SK-N-SH treated with all-trans-retinoic acid at 6 μM for 48 hours (cell line): Measurements from ENCODE around the gene TIGD3.

Experiments used
- ATAC-seq: fragments of 200-7000 bp; cut with Tn5 transposase; 3 replicates; pipeline ENCODE4 v1.9.1; 2020; ENCODE audit warnings: mild to moderate bottlenecking, moderate library complexity
- ARNTL ChIP-seq: fragments of 450-650 bp; formaldehyde crosslinking; IDR thresholded peaks from 2 replicates; pipeline ENCODE4 v1.5.0; 2020; ENCODE audit warnings: low read depth, mild to moderate bottlenecking, moderate library complexity, borderline replicate concordance
- CSDC2 ChIP-seq: fragments of 250-450 bp; sonication (Bioruptor Pico); IDR thresholded peaks from 2 replicates; pipeline ENCODE4 v1.5.0; 2020; ENCODE audit warnings: mild to moderate bottlenecking, moderate library complexity
- ESRRG ChIP-seq: fragments of 250-450 bp; sonication (Bioruptor Pico); IDR thresholded peaks from 2 replicates; pipeline ENCODE4 v1.6.1; 2021; ENCODE audit warnings: mild to moderate bottlenecking
- GLIS3 ChIP-seq: fragments of 250-450 bp; sonication (Bioruptor Pico); IDR thresholded peaks from 2 replicates; pipeline ENCODE4 v1.5.0; 2020; ENCODE audit warnings: mild to moderate bottlenecking, moderate library complexity
- ISL1 ChIP-seq: fragments of 250-450 bp; sonication (Bioruptor Pico); IDR thresholded peaks from 2 replicates; pipeline ENCODE4 v2.1.2; 2022; ENCODE audit warnings: mild to moderate bottlenecking, moderate library complexity
- OSR1 ChIP-seq: fragments of 250-450 bp; sonication (Bioruptor Pico); IDR thresholded peaks from 2 replicates; pipeline ENCODE4 v1.8.0; 2022; ENCODE audit warnings: moderate library complexity, mild to moderate bottlenecking, inconsistent platforms
- RARB ChIP-seq: fragments of 250-450 bp; sonication (Bioruptor Pico); IDR thresholded peaks from 2 replicates; pipeline ENCODE4 v1.8.0; 2021; ENCODE audit warnings: mild to moderate bottlenecking, moderate library complexity
- SNAI2 ChIP-seq: fragments of 250-450 bp; sonication (Bioruptor Pico); IDR thresholded peaks from 2 replicates; pipeline ENCODE4 v1.5.0; 2020; ENCODE audit warnings: mild to moderate bottlenecking, moderate library complexity
- TOX ChIP-seq: fragments of 250-450 bp; sonication (Bioruptor Pico); IDR thresholded peaks from 2 replicates; pipeline ENCODE4 v1.8.0; 2021; ENCODE audit warnings: mild to moderate bottlenecking, moderate library complexity, borderline replicate concordance
- ZC3H10 ChIP-seq: fragments of 250-450 bp; sonication (Bioruptor Pico); IDR thresholded peaks from 2 replicates; pipeline ENCODE4 v1.5.1; 2021; ENCODE audit warnings: mild to moderate bottlenecking, moderate library complexity
- ZFP3 ChIP-seq: fragments of 250-450 bp; sonication (Bioruptor Pico); IDR thresholded peaks from 2 replicates; pipeline ENCODE4 v1.5.0; 2020; ENCODE audit warnings: mild to moderate bottlenecking, moderate library complexity
- ZFP30 ChIP-seq: fragments of 450-650 bp; formaldehyde crosslinking; IDR thresholded peaks from 2 replicates; pipeline ENCODE4 v1.5.0; 2022; ENCODE audit warnings: mild to moderate bottlenecking, moderate library complexity
- ZNF565 ChIP-seq: fragments of 450-650 bp; formaldehyde crosslinking; conservative IDR thresholded peaks from 2 replicates; pipeline ENCODE4 v1.5.0; 2020; ENCODE audit warnings: low read depth, mild to moderate bottlenecking, moderate library complexity
- ZNF70 ChIP-seq: fragments of 450-650 bp; formaldehyde crosslinking; IDR thresholded peaks from 2 replicates; pipeline ENCODE4 v1.5.0; 2020; ENCODE audit warnings: mild to moderate bottlenecking, moderate library complexity
- ZNF8 ChIP-seq: fragments of 450-650 bp; formaldehyde crosslinking; IDR thresholded peaks from 2 replicates; pipeline ENCODE4 v1.5.0; 2020; ENCODE audit warnings: mild to moderate bottlenecking, moderate library complexity
- TF ChIP-seq, protein P1 (sequence below): fragments of 250-450 bp; sonication (Bioruptor Pico); IDR thresholded peaks from 2 replicates; pipeline ENCODE4 v1.8.0; 2020; ENCODE audit warnings: mild to moderate bottlenecking, moderate library complexity, borderline replicate concordance
- TF ChIP-seq, protein P2 (sequence below): fragments of 250-450 bp; sonication (Bioruptor Pico); IDR thresholded peaks from 2 replicates; pipeline ENCODE4 v1.5.1; 2021; ENCODE audit warnings: mild to moderate bottlenecking, moderate library complexity
- TF ChIP-seq, protein P3 (sequence below): fragments of 250-450 bp; sonication (Bioruptor Pico); IDR thresholded peaks from 2 replicates; pipeline ENCODE4 v1.5.1; 2020; ENCODE audit warnings: low read depth, mild to moderate bottlenecking, moderate library complexity
- TF ChIP-seq, protein P4 (sequence below): fragments of 250-450 bp; sonication (Bioruptor Pico); IDR thresholded peaks from 2 replicates; pipeline ENCODE4 v1.8.0; 2021; ENCODE audit warnings: low read depth, mild to moderate bottlenecking, moderate library complexity, borderline replicate concordance
- TF ChIP-seq, protein P5 (sequence below): fragments of 250-450 bp; sonication (Bioruptor Pico); IDR thresholded peaks from 2 replicates; pipeline ENCODE4 v1.5.0; 2020; ENCODE audit warnings: mild to moderate bottlenecking, moderate library complexity

Gene TIGD3

DNA sequence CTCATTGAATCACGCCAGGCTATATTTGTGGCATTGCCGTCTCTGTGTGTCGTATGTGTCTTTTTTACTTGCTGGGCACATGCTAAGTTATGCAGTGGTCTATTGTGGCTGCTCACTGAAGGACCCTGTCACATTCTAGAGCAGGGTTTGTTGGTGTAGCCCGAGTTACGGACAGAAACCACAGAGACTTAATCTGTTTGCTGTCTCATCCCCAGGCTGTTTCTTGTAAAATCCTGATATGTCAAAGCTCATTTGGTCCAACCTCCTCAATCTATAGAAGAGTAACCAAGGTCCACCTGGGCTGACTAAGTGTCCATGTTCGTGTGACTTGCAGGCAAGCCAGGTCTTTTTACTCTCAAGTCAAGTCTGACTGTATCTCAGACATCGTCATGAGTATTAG is 15.9 kb upstream of the TIGD3 start (continued):
- TF ChIP-seq, protein P1, sequence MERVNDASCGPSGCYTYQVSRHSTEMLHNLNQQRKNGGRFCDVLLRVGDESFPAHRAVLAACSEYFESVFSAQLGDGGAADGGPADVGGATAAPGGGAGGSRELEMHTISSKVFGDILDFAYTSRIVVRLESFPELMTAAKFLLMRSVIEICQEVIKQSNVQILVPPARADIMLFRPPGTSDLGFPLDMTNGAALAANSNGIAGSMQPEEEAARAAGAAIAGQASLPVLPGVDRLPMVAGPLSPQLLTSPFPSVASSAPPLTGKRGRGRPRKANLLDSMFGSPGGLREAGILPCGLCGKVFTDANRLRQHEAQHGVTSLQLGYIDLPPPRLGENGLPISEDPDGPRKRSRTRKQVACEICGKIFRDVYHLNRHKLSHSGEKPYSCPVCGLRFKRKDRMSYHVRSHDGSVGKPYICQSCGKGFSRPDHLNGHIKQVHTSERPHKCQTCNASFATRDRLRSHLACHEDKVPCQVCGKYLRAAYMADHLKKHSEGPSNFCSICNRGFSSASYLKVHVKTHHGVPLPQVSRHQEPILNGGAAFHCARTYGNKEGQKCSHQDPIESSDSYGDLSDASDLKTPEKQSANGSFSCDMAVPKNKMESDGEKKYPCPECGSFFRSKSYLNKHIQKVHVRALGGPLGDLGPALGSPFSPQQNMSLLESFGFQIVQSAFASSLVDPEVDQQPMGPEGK (CRISPR knock-in tag) = no peak
- TF ChIP-seq OSR1 (no peak), ZFP30 (CRISPR knock-in tag) (no peak)

DNA sequence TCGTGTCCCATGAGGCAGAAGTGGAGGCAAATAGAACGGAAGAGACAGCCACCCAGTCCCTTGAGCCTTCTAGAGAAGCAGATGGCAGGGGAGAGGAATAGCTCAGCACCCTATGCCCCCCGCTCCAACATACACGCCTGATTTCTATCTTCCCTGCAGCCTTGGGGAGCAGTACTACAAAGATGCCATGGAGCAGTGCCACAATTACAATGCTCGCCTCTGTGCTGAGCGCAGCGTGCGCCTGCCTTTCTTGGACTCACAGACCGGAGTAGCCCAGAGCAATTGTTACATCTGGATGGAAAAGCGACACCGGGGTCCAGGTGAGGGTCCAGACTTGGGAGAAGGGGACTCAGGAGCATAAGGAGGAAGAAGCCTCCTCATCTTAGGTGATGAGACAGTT is 14.3 kb upstream of the TIGD3 start:
- TF ChIP-seq GLIS3 (CRISPR knock-in tag) (no peak), SNAI2 (CRISPR knock-in tag) (no peak), ZC3H10 (CRISPR knock-in tag) (no peak)
- TF ChIP-seq, protein P2, sequence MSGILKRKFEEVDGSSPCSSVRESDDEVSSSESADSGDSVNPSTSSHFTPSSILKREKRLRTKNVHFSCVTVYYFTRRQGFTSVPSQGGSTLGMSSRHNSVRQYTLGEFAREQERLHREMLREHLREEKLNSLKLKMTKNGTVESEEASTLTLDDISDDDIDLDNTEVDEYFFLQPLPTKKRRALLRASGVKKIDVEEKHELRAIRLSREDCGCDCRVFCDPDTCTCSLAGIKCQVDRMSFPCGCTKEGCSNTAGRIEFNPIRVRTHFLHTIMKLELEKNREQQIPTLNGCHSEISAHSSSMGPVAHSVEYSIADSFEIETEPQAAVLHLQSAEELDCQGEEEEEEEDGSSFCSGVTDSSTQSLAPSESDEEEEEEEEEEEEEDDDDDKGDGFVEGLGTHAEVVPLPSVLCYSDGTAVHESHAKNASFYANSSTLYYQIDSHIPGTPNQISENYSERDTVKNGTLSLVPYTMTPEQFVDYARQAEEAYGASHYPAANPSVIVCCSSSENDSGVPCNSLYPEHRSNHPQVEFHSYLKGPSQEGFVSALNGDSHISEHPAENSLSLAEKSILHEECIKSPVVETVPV (CRISPR knock-in tag) = no peak
- no peak for ATAC-seq

DNA sequence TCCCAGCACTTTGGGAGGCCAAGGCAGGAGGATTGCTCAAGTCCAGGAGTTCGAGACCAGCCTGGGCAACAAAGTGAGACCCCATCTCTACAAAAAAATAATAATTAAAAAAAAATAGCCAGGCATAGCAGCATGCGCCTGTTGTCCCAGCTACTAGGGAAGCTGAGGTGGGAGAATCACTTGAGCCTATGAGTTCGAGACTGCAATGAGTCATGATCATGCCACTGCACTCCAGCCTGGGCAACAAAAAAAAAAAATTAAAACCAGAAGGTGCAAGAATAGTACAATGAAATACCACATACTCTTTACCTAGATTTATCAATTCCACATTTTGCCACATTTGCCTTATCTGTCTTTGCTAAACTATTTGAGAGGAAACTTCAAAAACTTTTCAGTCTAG is 12.7 kb upstream of the TIGD3 start:
- TF ChIP-seq, protein P3, sequence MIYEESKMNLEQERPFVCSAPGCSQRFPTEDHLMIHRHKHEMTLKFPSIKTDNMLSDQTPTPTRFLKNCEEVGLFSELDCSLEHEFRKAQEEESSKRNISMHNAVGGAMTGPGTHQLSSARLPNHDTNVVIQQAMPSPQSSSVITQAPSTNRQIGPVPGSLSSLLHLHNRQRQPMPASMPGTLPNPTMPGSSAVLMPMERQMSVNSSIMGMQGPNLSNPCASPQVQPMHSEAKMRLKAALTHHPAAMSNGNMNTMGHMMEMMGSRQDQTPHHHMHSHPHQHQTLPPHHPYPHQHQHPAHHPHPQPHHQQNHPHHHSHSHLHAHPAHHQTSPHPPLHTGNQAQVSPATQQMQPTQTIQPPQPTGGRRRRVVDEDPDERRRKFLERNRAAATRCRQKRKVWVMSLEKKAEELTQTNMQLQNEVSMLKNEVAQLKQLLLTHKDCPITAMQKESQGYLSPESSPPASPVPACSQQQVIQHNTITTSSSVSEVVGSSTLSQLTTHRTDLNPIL (CRISPR knock-in tag) = no peak
- no peak for TF ChIP-seq OSR1
- TF ChIP-seq ARNTL = no peak
- TF ChIP-seq ESRRG (CRISPR knock-in tag) = no peak
- TF ChIP-seq ZNF565 = no peak
- no peak for TF ChIP-seq CSDC2 (CRISPR knock-in tag)
- TF ChIP-seq, protein P4, sequence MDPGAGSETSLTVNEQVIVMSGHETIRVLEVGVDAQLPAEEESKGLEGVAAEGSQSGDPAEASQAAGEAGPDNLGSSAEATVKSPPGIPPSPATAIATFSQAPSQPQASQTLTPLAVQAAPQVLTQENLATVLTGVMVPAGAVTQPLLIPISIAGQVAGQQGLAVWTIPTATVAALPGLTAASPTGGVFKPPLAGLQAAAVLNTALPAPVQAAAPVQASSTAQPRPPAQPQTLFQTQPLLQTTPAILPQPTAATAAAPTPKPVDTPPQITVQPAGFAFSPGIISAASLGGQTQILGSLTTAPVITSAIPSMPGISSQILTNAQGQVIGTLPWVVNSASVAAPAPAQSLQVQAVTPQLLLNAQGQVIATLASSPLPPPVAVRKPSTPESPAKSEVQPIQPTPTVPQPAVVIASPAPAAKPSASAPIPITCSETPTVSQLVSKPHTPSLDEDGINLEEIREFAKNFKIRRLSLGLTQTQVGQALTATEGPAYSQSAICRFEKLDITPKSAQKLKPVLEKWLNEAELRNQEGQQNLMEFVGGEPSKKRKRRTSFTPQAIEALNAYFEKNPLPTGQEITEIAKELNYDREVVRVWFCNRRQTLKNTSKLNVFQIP (CRISPR knock-in tag) = no peak
- no peak for TF ChIP-seq ZFP3 (CRISPR knock-in tag)
- no peak for TF ChIP-seq RARB
- TF ChIP-seq, protein P2 (CRISPR knock-in tag) = no peak
- TF ChIP-seq TOX = no peak
- no peak for TF ChIP-seq ZNF70 (CRISPR knock-in tag)
- no peak for TF ChIP-seq ZNF8 (CRISPR knock-in tag)
- TF ChIP-seq ISL1 (CRISPR knock-in tag) = no peak
- TF ChIP-seq, protein P5, sequence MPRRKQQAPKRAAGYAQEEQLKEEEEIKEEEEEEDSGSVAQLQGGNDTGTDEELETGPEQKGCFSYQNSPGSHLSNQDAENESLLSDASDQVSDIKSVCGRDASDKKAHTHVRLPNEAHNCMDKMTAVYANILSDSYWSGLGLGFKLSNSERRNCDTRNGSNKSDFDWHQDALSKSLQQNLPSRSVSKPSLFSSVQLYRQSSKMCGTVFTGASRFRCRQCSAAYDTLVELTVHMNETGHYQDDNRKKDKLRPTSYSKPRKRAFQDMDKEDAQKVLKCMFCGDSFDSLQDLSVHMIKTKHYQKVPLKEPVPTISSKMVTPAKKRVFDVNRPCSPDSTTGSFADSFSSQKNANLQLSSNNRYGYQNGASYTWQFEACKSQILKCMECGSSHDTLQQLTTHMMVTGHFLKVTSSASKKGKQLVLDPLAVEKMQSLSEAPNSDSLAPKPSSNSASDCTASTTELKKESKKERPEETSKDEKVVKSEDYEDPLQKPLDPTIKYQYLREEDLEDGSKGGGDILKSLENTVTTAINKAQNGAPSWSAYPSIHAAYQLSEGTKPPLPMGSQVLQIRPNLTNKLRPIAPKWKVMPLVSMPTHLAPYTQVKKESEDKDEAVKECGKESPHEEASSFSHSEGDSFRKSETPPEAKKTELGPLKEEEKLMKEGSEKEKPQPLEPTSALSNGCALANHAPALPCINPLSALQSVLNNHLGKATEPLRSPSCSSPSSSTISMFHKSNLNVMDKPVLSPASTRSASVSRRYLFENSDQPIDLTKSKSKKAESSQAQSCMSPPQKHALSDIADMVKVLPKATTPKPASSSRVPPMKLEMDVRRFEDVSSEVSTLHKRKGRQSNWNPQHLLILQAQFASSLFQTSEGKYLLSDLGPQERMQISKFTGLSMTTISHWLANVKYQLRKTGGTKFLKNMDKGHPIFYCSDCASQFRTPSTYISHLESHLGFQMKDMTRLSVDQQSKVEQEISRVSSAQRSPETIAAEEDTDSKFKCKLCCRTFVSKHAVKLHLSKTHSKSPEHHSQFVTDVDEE (CRISPR knock-in tag) = no peak
- ATAC-seq = peak; percentile 30; the same call in 1 of the 3 replicates

DNA sequence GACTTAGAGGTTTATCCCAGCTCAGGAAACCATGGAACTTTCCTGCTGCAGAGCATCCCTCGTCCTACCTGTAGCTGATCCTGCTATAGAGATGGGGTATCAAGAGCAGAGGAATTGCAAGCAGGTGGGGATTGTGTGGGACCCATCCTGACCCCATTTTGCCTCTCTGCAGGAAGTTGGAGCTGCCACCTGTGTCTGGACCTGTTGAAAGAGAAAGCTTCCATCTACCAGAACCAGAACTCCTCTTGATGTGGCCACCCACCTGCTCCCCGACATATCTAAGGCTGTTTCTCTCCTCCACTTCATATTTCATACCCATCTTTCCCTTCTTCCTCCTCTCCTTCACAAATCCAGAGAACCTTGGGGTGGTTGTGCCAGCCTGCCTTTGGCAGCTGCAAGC is 3.0 kb upstream of the TIGD3 start:
- no peak for ATAC-seq
- TF ChIP-seq ZFP3 (CRISPR knock-in tag) (no peak), ISL1 (CRISPR knock-in tag) (no peak), ZNF70 (CRISPR knock-in tag) (no peak), ZC3H10 (CRISPR knock-in tag) (no peak)
- TF ChIP-seq, protein P2 (CRISPR knock-in tag) = no peak
- TF ChIP-seq, all 23 proteins: peak for 0
